Ishikawa (cell line): ENCODE data around the gene COPA.

Experiments
- CEBPB ChIP-seq: IDR thresholded peaks from 2 replicates; pipeline ENCODE4 v1.6.1; 2012
- CREB1 ChIP-seq: IDR thresholded peaks from 2 replicates; pipeline ENCODE4 v1.6.1; 2012; ENCODE audit warnings: low read depth
- REST ChIP-seq: IDR thresholded peaks from 2 replicates; pipeline ENCODE4 v1.6.1; 2012; ENCODE audit warnings: low read depth, mild to moderate bottlenecking
- TAF1 ChIP-seq: IDR thresholded peaks from 2 replicates; pipeline ENCODE4 v1.6.1; 2012; ENCODE audit warnings: low read depth, mild to moderate bottlenecking
- USF1 ChIP-seq: IDR thresholded peaks from 2 replicates; pipeline ENCODE4 v1.6.1; 2012
- YY1 ChIP-seq: IDR thresholded peaks from 2 replicates; pipeline ENCODE4 v1.6.1; 2012; ENCODE audit warnings: low read depth

GRCh38 chr1:160309571-160309970 is 33.5 kb downstream of the COPA start:
- TF ChIP-seq TAF1 = no peak
- TF ChIP-seq CREB1 = no peak
- TF ChIP-seq CEBPB = no peak
- no peak for TF ChIP-seq USF1
- no peak for TF ChIP-seq REST
- TF ChIP-seq YY1 = no peak
